HEK293T (cell line): ENCODE data around the gene ROR1.

ENCODE experiments used
- CTCF ChIA-PET: fragments of 350-600 bp; formaldehyde crosslinking; extraction: SDS; loops from one replicate; lab custom pipeline; 2021; ENCODE audit warnings: antibody characterized with exemption, inconsistent platforms; lab: Yijun Ruan, JAX
- POLR2A ChIA-PET: fragments of 350-600 bp; formaldehyde crosslinking; extraction: SDS; loops from one replicate; lab custom pipeline; 2020; ENCODE audit warnings: antibody characterized with exemption, inconsistent platforms; lab: Yijun Ruan, JAX
- DNase-seq: peaks from one replicate; pipeline ENCODE4 v3.0.0; 2012; ENCODE audit warnings: mixed read lengths; ENCODE audit errors: extremely low spot score
- ARNT ChIP-seq: fragments of 450-650 bp; IDR thresholded peaks from 2 replicates; pipeline ENCODE4 v1.6.1; 2017; ENCODE audit warnings: mild to moderate bottlenecking
- BHLHE40 ChIP-seq: fragments of 450-650 bp; IDR thresholded peaks from 2 replicates; pipeline ENCODE4 v1.6.1; 2016; ENCODE audit warnings: mild to moderate bottlenecking, moderate library complexity, borderline replicate concordance
- CTBP1 ChIP-seq: fragments of 450-650 bp; IDR thresholded peaks from 2 replicates; pipeline ENCODE4 v1.6.1; 2016; ENCODE audit warnings: borderline replicate concordance
- ELF4 ChIP-seq: fragments of 450-650 bp; IDR thresholded peaks from 2 replicates; pipeline ENCODE4 v1.6.1; 2017; ENCODE audit warnings: antibody characterized with exemption
- FOXA1 ChIP-seq: fragments of 450-650 bp; IDR thresholded peaks from 2 replicates; pipeline ENCODE4 v1.6.1; 2016; ENCODE audit warnings: mild to moderate bottlenecking
- FOXK2 ChIP-seq: fragments of 450-650 bp; IDR thresholded peaks from 2 replicates; pipeline ENCODE4 v1.6.1; 2016; ENCODE audit warnings: mild to moderate bottlenecking
- FOXM1 ChIP-seq: fragments of 450-650 bp; IDR thresholded peaks from 2 replicates; pipeline ENCODE4 v1.6.1; 2017; ENCODE audit warnings: mild to moderate bottlenecking, borderline replicate concordance
- HDGF ChIP-seq: fragments of 450-650 bp; IDR thresholded peaks from 2 replicates; pipeline ENCODE4 v1.6.1; 2017; ENCODE audit warnings: antibody characterized with exemption, borderline replicate concordance
- L3MBTL2 ChIP-seq: fragments of 450-650 bp; conservative IDR thresholded peaks from 2 replicates; pipeline ENCODE4 v1.6.1; 2016; ENCODE audit warnings: mild to moderate bottlenecking
- LEF1 ChIP-seq: fragments of 450-650 bp; IDR thresholded peaks from 2 replicates; pipeline ENCODE4 v1.6.1; 2017; ENCODE audit warnings: mild to moderate bottlenecking, borderline replicate concordance
- NFRKB ChIP-seq: fragments of 450-650 bp; IDR thresholded peaks from 2 replicates; pipeline ENCODE4 v1.6.1; 2016; ENCODE audit warnings: mild to moderate bottlenecking, moderate library complexity
- PKNOX1 ChIP-seq: fragments of 450-650 bp; IDR thresholded peaks from 2 replicates; pipeline ENCODE4 v1.6.1; 2016
- SP1 ChIP-seq: fragments of 450-650 bp; IDR thresholded peaks from 2 replicates; pipeline ENCODE4 v1.6.1; 2017
- SUZ12 ChIP-seq: fragments of 450-650 bp; IDR thresholded peaks from 2 replicates; pipeline ENCODE4 v1.6.1; 2016; ENCODE audit warnings: mild to moderate bottlenecking
- TARDBP ChIP-seq: fragments of 450-650 bp; IDR thresholded peaks from 2 replicates; pipeline ENCODE4 v1.6.1; 2016
- ZNF384 ChIP-seq: fragments of 450-650 bp; IDR thresholded peaks from 2 replicates; pipeline ENCODE4 v1.6.1; 2016

Gene ROR1

GRCh38 chr1:64167176-64167575 is 393.4 kb downstream of the ROR1 start:
- ChIA-PET CTCF (no interaction called here), POLR2A (no interaction called here)
- TF ChIP-seq NFRKB, result no peak
- TF ChIP-seq FOXA1, result no peak
- DNase-seq, result no peak

GRCh38 chr1:64171246-64171645 is 397.4 kb downstream of the ROR1 start:
- no peak for DNase-seq
- CTCF ChIA-PET, result interaction anchor here (0.8 kb wide), 1 partner anchor 60 kb away, joined by 3 read pairs; no protein-coding TSS in a partner anchor
- no peak for TF ChIP-seq SUZ12
- TF ChIP-seq CTBP1, result no peak
- TF ChIP-seq BHLHE40, result no peak
- TF ChIP-seq HDGF, result no peak
- no peak for TF ChIP-seq ARNT
- no peak for TF ChIP-seq FOXK2
- TF ChIP-seq LEF1, result no peak
- TF ChIP-seq ZNF384, result no peak
- no peak for TF ChIP-seq PKNOX1
- no peak for TF ChIP-seq FOXM1
- no peak for TF ChIP-seq FOXA1
- TF ChIP-seq TARDBP, result no peak
- TF ChIP-seq NFRKB, result no peak
- TF ChIP-seq ELF4, result no peak
- no peak for TF ChIP-seq L3MBTL2
- TF ChIP-seq SP1, result no peak
- POLR2A ChIA-PET, result no interaction called here

- POLR2A ChIA-PET, result no interaction called here
- no peak for DNase-seq
- CTCF ChIA-PET, result interaction anchor here (0.6 to 0.8 kb wide), 2 partner anchors 60 to 497 kb away, joined by 3 read pairs; no protein-coding TSS in a partner anchor
- TF ChIP-seq LEF1 (no peak), ZNF384 (no peak), FOXK2 (no peak), SUZ12 (no peak), SP1 (no peak), PKNOX1 (no peak), HDGF (no peak), NFRKB (no peak), TARDBP (no peak), ARNT (no peak), L3MBTL2 (no peak), FOXM1 (no peak), FOXA1 (no peak), CTBP1 (no peak), ELF4 (no peak), BHLHE40 (no peak)
These were observed 398.0 kb downstream of the ROR1 start for GRCh38 chr1:64171797-64172281.

- DNase-seq, result peak; percentile 50
- CTCF ChIA-PET, result no interaction called here
- POLR2A ChIA-PET, result interaction anchor here (0.8 kb wide), 1 partner anchor 10 kb away, joined by 3 read pairs; no protein-coding TSS in a partner anchor
- TF ChIP-seq LEF1 (peak; percentile 47; the same call in 1 of the 2 replicates), HDGF (no peak), CTBP1 (peak; percentile 89), PKNOX1 (peak; percentile 89), FOXM1 (0 out of 2 replicates have a peak, but pooled peaks have one; percentile 3)
These were observed 398.7 kb downstream of the ROR1 start for GRCh38 chr1:64172458-64172983.

GRCh38 chr1:64173336-64173940 is 399.6 kb downstream of the ROR1 start:
- ChIA-PET POLR2A (interaction anchor here (0.8 kb wide), 1 partner anchor 9 kb away, joined by 3 read pairs; no protein-coding TSS in a partner anchor), CTCF (no interaction called here)
- TF ChIP-seq HDGF (no peak), ELF4 (no peak), FOXK2 (no peak), LEF1 (no peak), TARDBP (no peak), FOXM1 (no peak), CTBP1 (no peak), SUZ12 (no peak), FOXA1 (no peak), BHLHE40 (no peak), ZNF384 (no peak), L3MBTL2 (no peak), SP1 (no peak), NFRKB (no peak), PKNOX1 (no peak), ARNT (no peak)
- DNase-seq, result no peak
